Mesodermal cell (in vitro differentiated cells): ENCODE results near the gene COX7A2L. TPM values are rescaled to one million over a fixed set of nuclear protein-coding genes. Genes with fewer than 3 reads are reported as not detected.
"Not testable (repeated sequence)": the region's sequence is repeated elsewhere in the genome, so short reads cannot be mapped to it uniquely, and the experiment has no call there.

ENCODE experiments used
- H3K27ac ChIP-seq: 2 replicates; pipeline ENCODE4 v1.7.0; 2013; ENCODE audit warnings: mild to moderate bottlenecking, low read depth, low read length, moderate library complexity; ENCODE audit not compliant: severe bottlenecking
- H3K36me3 ChIP-seq: 2 replicates; pipeline ENCODE4 v1.7.1; 2013; ENCODE audit warnings: mild to moderate bottlenecking, low read length, moderate library complexity; ENCODE audit not compliant: control insufficient read depth, insufficient read depth
- H3K4me1 ChIP-seq: one replicate; pipeline ENCODE4 v1.7.1; 2013; ENCODE audit warnings: mild to moderate bottlenecking, low read length; ENCODE audit not compliant: insufficient read depth, control insufficient read depth, poor library complexity, severe bottlenecking
- H3K4me3 ChIP-seq: 2 replicates; pipeline ENCODE4 v1.7.0; 2013; ENCODE audit warnings: low read length, control low read depth, mild to moderate bottlenecking; ENCODE audit not compliant: insufficient read depth, poor library complexity, severe bottlenecking; ENCODE audit errors: extremely low read depth
- H3K9me3 ChIP-seq: 2 replicates; pipeline ENCODE4 v1.7.1; 2013; ENCODE audit warnings: mild to moderate bottlenecking, low read length, moderate library complexity; ENCODE audit not compliant: control insufficient read depth
- WGBS, 2 experiments: methylation state at CpG; one replicate each; pipeline ENCODE4 v1.1.5; 2013; ENCODE audit warnings: missing lambda C conversion rate in 2 of 2; ENCODE audit not compliant: insufficient coverage in 2 of 2; 5-methylcytosine and 5-hydroxymethylcytosine counted together
- polyA plus RNA-seq, 2 experiments: library from polyadenylated mRNA; stranded (reverse); fragments of 50-300 nt; gene quantifications; one replicate each; pipeline ENCODE4 v1.2.3, GENCODE V29; 2013

The COX7A2L gene, protein sequence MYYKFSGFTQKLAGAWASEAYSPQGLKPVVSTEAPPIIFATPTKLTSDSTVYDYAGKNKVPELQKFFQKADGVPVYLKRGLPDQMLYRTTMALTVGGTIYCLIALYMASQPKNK
- polyA plus RNA-seq (2013, experiment 1 of 2) = 125 TPM
- polyA plus RNA-seq (2013, experiment 2 of 2) = 113 TPM

DNA sequence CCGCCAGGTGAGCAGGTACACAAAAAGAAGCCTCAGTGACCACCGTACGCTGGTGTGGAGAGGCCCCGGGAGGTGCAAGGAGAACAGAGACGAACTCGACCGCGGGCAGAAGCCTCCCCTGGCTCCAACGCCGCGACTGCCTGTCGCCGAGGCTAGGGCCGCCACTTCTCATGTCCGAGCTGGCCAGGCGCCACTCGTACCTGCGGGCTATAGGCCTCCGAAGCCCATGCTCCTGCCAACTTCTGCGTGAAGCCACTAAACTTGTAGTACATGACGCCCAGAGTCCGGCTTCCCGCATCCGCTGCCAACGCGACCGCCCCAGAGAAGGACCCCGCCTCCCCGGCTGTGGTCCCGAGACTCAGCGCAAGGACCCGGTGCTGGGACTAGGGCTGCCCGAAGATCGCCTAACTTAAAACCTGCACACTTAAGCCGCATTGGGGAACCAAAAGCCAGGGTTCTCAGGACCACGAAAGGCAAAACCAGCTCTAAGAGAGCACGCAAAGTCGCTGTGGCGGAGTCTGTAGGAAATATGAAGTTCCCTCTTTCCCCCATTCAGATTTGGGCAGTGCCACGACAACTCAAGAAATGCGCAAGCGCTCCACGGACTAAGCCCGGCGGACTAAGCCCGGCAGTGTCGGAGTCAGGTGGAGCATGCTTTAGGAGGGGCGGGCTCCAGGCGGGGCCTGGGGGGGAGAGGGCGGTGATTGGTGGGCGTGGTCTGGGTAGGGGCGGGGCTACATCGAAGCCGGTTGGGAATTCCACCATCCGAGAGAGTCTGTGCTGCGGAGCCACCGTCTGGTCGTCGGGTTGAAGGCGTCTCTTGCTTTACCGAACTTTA lies at the start of gene COX7A2L:
Gene COX7A2L (minus strand): TSS at position 328 of the 838 bp plus-strand sequence. CDS start 56 bp downstream, at position 272.
- peaks cover 3% of the 10 kb centered on the region for H3K36me3 ChIP-seq

DNA sequence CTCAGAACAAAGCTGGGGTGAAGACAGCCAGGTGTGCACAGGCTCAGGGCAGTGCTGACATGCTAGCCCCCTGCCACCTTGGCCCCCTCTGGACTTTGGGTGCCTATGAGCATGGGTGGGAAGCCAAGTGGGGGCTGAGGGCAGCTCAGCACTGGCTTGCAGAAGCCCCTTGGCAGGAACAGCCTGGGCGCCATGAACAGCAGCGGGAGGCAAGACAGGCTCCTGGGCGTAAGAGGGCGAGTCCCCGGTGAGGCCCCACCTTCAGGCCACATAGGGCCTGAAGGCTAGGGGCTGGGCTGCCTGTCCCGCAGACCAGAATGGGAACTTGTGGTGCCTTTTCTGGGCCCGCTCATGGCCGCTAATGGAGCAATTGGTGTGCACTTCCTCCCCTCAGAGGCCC lies 47.0 kb upstream of the COX7A2L start:
- Histone ChIP-seq H3K9me3 (no peaks in the 10 kb centered on the region), H3K27ac (no peak overlapping the region), H3K4me1 (no peaks in the 10 kb centered on the region), H3K4me3 (no peak overlapping the region), H3K36me3 (no peaks in the 10 kb centered on the region)
- WGBS, 2 experiments = 90 to 100% methylated on average over 4 to 8 of the region's 8 CpGs

More for the DNA sequence above, at the start of gene COX7A2L:
- no peaks in the 10 kb centered on the region for H3K9me3 ChIP-seq
- peak within 1 kb of the TSS; percentile 98 for H3K27ac ChIP-seq
- no peaks in the 10 kb centered on the region for H3K4me1 ChIP-seq
- WGBS, 2 experiments = 0% methylated on average over 48 to 50 of the region's 61 CpGs
- peak within 1 kb of the TSS; percentile 99 for H3K4me3 ChIP-seq

DNA sequence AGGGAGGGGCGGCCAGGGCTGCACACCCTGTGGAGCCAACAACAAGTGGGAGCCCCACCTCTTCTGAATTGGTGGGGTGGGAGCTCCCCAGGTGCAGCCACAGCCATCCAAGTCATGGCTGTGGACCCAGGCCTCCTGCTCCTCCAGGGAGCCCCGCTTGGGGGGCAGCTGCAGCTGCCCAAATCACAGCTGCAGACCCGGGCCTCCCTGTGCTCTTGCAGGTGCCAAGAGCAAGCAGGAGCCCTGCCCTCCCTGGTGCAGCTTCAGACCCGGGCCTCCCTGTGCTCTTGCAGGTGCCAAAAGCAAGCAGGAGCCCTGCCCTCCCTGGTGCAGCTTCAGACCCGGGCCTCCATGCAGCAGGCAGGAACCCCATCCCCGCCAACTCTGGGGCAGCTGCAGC lies 46.5 kb upstream of the COX7A2L start:
- H3K9me3 ChIP-seq = no peaks in the 10 kb centered on the region
- no peak overlapping the region for H3K4me3 ChIP-seq
- H3K27ac ChIP-seq = no peak overlapping the region
- no peaks in the 10 kb centered on the region for H3K36me3 ChIP-seq
- WGBS, 2 experiments = 88 to 95% methylated on average over 6 of the region's 6 CpGs
- H3K4me1 ChIP-seq = no peaks in the 10 kb centered on the region

DNA sequence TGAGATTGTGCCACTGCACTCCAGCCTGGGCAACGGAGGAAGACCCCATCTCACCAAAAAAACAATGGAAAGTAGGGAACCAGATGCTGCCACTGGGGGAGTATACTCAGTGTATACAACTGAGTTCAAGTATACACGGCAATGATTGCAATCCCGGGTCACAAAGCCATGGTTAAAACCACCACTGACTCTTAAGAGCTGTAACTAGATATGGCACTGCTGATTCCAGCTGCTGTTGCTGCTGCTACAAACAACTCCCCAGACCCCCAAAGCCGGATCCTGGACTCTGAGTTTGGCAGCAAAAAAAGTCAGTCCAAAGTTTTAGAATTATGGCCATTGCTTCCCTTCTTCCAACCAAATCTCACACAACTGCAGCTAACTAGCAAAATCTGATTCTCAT lies 43.7 kb upstream of the COX7A2L start:
- no peak overlapping the region for H3K4me3 ChIP-seq
- H3K9me3 ChIP-seq = no peaks in the 10 kb centered on the region
- H3K4me1 ChIP-seq = no peaks in the 10 kb centered on the region
- H3K27ac ChIP-seq = no peak overlapping the region
- H3K36me3 ChIP-seq = no peaks in the 10 kb centered on the region
- WGBS, 2 experiments = 84 to 97% methylated on average over 3 of the region's 4 CpGs

DNA sequence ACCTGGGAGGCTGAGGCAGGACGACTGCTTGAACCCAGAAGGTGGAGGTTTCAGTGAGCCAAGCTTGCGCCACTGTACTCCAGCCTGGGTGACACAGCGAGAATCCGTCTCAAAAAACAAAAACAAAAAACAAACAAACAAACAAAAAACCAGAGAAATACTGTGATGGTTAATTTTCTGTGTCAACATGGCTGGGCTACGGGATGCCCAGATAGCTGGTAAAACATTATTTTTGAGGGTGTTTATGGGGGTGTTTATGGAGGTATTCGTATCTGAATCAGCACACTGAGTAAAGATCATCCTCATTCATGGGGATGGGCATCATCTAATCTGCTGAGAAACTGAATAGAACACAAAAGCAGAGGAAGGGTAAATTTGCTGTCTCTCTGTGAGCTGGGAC lies 40.8 kb upstream of the COX7A2L start:
- Histone ChIP-seq H3K4me1 (no peaks in the 10 kb centered on the region), H3K36me3 (no peaks in the 10 kb centered on the region)
- WGBS, 2 experiments = 95 to 100% methylated on average over 3 to 6 of the region's 6 CpGs

DNA sequence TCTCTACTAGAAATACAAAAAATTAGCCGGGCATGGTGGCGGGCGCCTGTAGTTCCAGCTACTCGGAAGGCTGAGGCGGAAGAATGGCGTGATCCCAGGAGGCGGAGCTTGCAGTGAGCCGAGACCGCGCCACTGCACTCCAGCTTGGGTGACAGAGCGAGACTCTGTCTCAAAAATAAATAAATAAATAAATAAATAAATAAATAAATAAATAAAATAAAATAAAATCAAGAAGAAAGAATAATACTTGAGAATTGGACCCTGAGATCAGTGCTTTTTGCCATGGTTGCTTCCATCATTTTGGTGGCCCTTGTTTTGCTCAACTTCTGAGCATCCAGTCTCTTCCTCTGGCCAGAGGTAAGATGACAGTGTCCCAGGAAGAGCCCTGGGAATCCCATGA lies 37.0 kb upstream of the COX7A2L start:
- H3K4me3 ChIP-seq, H3K4me1 ChIP-seq, H3K27ac ChIP-seq, H3K36me3 ChIP-seq, H3K9me3 ChIP-seq: not testable (repeated sequence)
- 100% methylated on average over 3 to 7 of the region's 11 CpGs for WGBS, 2 experiments

More for the DNA sequence above, 40.8 kb upstream of the COX7A2L start:
- Histone ChIP-seq H3K9me3 (no peaks in the 10 kb centered on the region), H3K27ac (no peak overlapping the region), H3K4me3 (no peak overlapping the region)

DNA sequence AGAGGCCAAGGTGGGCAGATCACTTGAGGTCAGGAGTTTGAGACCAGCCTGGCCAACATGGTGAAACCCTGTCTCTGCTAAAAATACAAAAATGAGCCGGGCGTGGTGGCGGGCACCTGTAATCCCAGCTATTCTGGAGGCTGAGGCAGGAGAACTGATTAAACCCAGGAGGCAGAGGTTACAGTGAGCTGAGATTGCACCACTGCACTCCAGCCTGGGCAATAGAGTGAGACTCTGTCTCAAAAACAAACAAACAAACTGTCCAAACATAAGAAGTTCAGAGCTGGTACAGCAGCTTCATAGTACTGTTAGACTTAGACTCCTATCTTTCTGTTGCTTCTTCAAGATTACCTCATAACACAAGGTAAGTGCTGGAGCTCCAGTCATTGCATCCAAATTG lies 32.3 kb upstream of the COX7A2L start:
- H3K4me1 ChIP-seq, H3K9me3 ChIP-seq, H3K27ac ChIP-seq, H3K36me3 ChIP-seq, H3K4me3 ChIP-seq: not testable (repeated sequence)
- 78 to 97% methylated on average over 3 of the region's 3 CpGs for WGBS, 2 experiments

DNA sequence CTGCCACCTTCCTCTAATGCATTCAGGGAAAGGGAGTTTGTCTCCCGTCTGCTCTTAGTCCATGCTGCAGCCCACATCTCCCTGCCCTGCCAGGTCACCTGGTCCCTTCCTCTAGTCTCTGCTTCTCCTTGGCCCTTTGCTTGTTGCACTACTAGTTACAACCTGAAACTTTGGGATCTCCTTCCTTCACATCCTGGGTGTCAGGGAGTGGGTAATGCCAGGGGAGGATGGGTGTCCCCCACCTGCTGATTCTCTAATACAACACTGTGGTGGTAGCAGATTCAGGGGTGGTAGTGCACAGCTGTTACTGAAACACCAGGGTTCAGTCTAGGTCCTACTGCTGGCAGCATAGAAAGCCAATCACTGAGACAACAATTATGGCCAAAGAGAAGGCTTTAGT lies 31.2 kb upstream of the COX7A2L start:
- Histone ChIP-seq H3K27ac (no peak overlapping the region), H3K4me3 (no peak overlapping the region), H3K4me1 (no peaks in the 10 kb centered on the region), H3K36me3 (no peaks in the 10 kb centered on the region), H3K9me3 (no peaks in the 10 kb centered on the region)
- 86 to 92% methylated on average over 1 of the region's 1 CpG for whole genome bisulfite sequencing, 2 experiments

DNA sequence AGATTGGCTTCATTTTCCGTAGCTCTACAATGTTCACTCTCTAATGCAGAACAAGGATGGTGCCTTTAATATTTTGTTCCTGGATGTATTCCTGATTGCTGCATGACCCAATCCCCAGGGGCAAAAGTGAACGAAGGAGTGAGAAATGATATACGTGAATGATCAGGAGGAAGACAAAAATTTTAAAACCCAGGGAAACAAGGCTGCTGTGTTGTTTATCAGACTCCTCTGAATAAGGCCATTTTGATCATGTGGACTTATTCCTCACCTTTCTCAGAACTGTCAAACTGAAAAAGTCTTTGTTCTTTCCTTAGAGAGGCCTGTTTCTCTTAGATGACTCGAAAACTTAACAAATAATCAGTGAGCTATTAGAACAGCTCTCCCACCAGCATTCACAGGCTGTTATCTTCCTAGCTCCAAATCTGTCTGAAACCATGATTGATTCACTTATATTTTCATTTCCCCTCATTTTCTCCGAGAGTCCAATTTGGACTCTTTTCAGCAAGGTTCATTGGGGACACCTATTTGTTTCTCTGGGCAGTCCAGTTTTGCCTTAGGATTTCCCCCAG lies 29.5 kb upstream of the COX7A2L start:
- H3K36me3 ChIP-seq = no peaks in the 10 kb centered on the region
- WGBS, 2 experiments = 88 to 90% methylated on average over 2 to 5 of the region's 5 CpGs
- H3K27ac ChIP-seq = no peak overlapping the region
- no peaks in the 10 kb centered on the region for H3K4me1 ChIP-seq
- no peak overlapping the region for H3K4me3 ChIP-seq
- no peaks in the 10 kb centered on the region for H3K9me3 ChIP-seq

DNA sequence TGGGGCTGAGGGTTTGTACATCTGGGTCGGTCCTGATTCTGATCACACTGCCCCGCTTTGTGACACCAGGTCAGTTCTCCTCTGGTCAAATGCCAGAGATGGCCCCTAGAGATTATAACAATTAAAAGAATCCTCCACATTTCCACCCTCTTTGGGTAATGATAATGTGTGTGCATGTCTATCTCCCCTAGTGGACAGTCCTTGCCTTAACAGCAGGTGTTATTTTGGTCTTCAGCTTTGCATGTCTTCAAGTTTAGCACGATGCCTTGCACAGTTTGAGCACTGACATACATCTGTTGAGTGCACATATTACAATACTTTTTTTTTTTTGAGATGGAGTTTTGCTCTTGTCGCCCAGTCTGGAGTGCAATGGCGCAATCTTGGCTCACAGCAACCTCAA lies 25.7 kb upstream of the COX7A2L start:
- H3K27ac ChIP-seq = no peak overlapping the region
- 94 to 100% methylated on average over 2 of the region's 5 CpGs for WGBS, 2 experiments
- H3K4me1 ChIP-seq = no peaks in the 10 kb centered on the region
- no peaks in the 10 kb centered on the region for H3K36me3 ChIP-seq
- H3K4me3 ChIP-seq = no peak overlapping the region
- H3K9me3 ChIP-seq = no peaks in the 10 kb centered on the region

DNA sequence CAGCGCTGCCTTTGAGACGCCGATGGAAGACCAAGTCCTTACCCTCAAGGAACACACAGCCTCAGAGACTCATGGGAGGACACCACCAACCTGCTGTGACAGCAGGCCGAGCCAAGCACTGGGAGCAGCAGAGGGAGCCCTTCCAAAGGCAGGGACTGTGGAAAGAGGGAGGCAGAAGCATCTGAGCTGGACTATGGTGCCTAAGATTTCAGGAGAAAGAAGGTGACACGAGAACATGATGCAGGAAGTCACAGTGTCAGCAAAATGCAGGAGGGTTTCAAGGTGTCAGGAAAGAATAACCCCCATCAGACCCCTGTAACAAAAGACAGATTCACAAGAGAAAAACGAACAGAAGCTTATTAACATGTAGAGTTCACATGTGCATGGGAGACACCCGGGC lies 24.2 kb upstream of the COX7A2L start:
- H3K4me3 ChIP-seq = no peak overlapping the region
- 55 to 57% methylated on average over 2 of the region's 7 CpGs for WGBS, 2 experiments
- no peak overlapping the region for H3K27ac ChIP-seq
- H3K4me1 ChIP-seq = no peaks in the 10 kb centered on the region
- H3K9me3 ChIP-seq = no peaks in the 10 kb centered on the region
- no peaks in the 10 kb centered on the region for H3K36me3 ChIP-seq
